HL-60/S4 (cell line): Measurements from ENCODE around the gene MS4A4E.
"Not testable (repeated sequence)": the region's sequence is repeated elsewhere in the genome, so short reads cannot be mapped to it uniquely, and the experiment has no call there.

Experiments used
- in situ Hi-C: fragments of 300-500 bp; cut with MboI; formaldehyde crosslinking; loops from 2 replicates; pipeline ENCODE4 v1.14.3; 2022; ENCODE audit warnings: low sequenced_read_pairs

The MS4A4E gene

GRCh38 chr11:60242740-60243239 lies at the start of gene MS4A4E:
MS4A4E (minus strand) TSS chr11:60243137; CDS start chr11:60230055, 13,082 bp downstream.
- in situ Hi-C loops, result no loop called here

DNA sequence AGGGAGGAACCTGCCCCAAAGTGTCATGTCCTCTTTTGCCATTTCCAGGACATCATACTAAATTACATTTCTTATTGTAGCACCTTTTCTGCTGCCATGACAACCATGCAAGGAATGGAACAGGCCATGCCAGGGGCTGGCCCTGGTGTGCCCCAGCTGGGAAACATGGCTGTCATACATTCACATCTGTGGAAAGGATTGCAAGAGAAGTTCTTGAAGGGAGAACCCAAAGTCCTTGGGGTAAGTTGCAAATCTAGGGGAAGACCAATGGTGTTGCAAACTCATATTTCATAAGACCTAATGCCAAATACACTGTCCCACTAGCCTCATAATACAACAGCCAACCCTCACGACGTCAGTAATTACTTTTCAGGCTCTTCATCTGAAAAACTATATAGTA lies 49.2 kb upstream of the MS4A4E start:
- in situ Hi-C loops, result no loop called here

DNA sequence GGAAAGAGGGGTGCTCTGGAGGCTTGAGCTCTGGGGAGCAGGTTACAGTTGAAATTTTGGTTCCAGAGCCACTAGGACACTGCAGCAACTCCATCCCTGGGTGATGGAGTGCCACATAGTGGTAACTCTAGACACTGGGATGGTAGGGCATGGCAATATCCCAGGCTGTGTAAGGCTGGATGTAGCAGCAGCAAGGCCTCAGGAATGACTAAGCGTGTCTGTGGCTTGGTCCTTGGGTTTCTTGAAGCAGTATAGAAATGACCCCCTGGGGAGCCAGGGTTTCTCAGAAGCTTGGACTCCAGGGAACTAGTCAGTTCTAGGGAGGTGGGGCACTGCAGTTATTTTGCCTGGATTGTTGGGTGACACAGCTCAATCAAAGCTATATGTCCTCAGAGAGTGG lies 45.6 kb upstream of the MS4A4E start:
- in situ Hi-C loops, result no loop called here

- in situ Hi-C loops, result not testable (repeated sequence)
Measured at GRCh38 chr11:60285411-60286126, 42.6 kb upstream of the MS4A4E start.

DNA sequence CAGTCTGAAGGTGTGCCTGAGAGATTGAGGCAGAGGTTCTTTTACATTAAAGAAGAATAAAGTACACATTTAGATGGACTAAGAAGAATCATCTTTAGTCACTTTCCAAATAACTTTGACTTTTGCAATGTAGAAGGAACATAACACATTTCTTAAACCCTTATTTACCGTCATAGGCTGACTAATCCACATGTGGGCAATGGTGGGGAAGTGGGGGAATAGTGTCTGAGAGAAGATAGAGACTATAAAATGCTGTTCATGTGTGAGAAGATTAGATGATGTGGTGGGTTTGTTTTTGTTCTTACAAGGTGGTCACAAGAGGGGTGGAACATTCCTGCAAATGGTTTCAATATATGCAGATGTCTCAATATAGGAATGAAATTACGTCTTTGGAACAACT lies 39.3 kb upstream of the MS4A4E start:
- in situ Hi-C loops, result no loop called here

DNA sequence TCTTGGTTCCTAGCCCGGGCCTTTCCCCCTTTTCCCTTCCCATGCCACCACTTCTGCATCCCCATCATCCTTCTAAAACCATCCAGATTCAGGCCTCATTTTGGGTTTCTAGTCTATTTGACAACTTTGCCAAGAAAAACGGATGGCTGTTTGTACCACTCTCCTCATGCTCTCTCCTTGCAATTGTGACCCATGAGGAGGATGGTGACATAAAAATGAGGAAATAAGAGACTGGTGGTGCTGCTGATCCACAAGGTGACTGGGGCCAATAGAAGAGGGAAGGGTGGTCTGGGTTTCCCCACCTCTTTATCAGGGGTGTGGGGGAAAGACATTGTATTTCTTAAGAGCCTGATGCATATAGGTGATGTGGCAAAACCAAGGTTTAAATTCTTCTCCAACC lies 38.5 kb upstream of the MS4A4E start:
- in situ Hi-C loops, result no loop called here

- in situ Hi-C loops, result no loop called here
Measured at GRCh38 chr11:60280412-60280811, 37.5 kb upstream of the MS4A4E start, which contains the start of gene MS4A4A. MS4A4A (plus strand) TSS chr11:60280666; CDS start chr11:60280676, 10 bp downstream.

- in situ Hi-C loops, result no loop called here
Measured at GRCh38 chr11:60274416-60274815, 31.5 kb upstream of the MS4A4E start.

GRCh38 chr11:60265373-60266214 lies 22.7 kb upstream of the MS4A4E start:
- in situ Hi-C loops, result loop anchor here (10.0 kb wide), 1 partner anchor 369 kb away; no protein-coding TSS in a partner anchor

DNA sequence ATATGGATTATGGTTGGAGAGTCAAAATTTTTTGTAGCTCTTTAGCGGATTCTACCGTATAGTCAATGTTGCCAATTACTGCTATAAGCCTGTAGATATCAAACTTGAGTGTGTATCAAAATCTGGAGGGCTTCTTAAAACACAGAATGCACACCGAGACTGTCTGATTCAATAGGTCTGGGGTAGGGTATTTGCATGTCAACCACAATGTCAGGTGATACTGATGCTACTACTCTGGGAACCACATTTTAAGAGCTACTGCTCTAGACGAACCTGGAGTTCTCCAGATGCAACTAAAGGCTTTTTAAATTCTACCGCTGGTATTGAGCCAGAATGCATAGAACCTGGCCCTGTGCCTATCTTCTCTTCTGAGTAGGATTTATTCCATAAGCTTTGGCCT lies 21.7 kb upstream of the MS4A4E start:
- in situ Hi-C loops, result loop anchor here (10.0 kb wide), 1 partner anchor 370 kb away; no protein-coding TSS in a partner anchor

DNA sequence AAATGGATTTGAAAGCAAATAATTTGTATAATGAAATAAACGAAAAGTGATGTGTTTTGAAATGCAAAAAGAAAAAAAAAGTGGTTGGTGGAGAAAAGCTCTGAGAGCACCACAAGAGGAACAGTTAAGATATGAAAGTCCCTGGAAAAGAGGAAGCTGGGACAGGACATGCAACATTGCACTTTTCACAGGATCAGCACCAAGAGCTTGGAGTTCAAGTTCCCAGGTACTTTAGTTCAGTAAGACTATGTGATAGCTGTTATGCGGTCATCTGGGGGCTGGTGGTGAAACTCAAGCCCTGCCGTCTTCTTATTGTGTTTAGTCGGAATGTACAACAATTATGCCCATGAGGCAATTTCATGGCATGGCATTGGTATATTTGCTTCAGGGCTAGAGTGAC lies 20.5 kb upstream of the MS4A4E start:
- in situ Hi-C loops, result loop anchor here (10.0 kb wide), 1 partner anchor 371 kb away; no protein-coding TSS in a partner anchor

GRCh38 chr11:60261014-60261413 lies 18.1 kb upstream of the MS4A4E start:
- in situ Hi-C loops, result loop anchor here (10.0 kb wide), 1 partner anchor 374 kb away; no protein-coding TSS in a partner anchor

GRCh38 chr11:60257956-60258722 lies 15.2 kb upstream of the MS4A4E start:
- in situ Hi-C loops, result no loop called here

DNA sequence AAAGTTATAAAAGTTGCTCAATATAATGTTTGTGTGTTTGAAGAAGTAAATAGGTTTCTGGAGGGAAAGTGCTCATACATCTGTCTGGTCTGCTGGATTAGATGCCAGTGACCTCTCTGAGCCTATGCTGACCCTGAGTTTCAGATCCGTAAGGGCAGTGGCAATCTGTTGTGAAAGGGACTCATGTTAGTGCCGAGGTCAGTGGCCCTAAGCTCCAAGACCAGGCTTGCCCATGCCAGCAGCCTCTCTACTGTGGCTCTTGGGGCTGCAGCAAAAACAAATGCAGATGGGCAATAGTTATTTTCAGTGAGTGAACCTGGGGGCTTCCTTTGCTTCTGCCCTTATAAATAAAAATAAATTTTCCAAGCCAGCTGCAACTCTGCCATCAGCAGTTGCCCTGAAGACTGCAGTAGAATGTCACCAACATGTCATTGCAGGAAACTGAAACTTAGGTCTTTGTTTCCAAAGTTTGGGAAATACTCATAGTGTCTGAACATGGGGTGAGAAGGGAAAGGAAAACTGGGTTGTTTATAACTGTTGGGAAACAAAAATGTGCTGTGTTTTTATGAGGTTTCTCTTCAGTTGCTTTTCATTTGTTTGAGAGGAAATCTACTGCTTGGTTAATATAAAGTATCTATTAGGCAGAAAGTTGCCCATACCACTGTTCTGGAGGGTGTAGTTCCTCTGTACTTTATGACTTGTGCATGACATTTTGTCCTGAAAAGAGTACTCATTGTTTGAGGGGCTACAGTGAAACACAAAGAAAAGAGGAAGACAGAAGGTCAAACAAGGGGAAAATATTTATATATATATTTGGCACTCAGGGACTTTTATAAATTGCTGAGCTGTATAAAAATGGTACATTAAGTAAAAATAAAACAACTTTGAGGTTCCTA lies 9.5 kb upstream of the MS4A4E start:
- in situ Hi-C loops, result no loop called here

- in situ Hi-C loops, result no loop called here
Measured at GRCh38 chr11:60251485-60252212, 8.7 kb upstream of the MS4A4E start.

- in situ Hi-C loops, result no loop called here
Measured at GRCh38 chr11:60241786-60242185, 1.2 kb downstream of the MS4A4E start.

GRCh38 chr11:60240662-60241061 lies 2.3 kb downstream of the MS4A4E start:
- in situ Hi-C loops, result no loop called here

- in situ Hi-C loops, result no loop called here
Measured at GRCh38 chr11:60235321-60235720, 7.6 kb downstream of the MS4A4E start.

- in situ Hi-C loops, result no loop called here
Measured at GRCh38 chr11:60230681-60231080, 12.3 kb downstream of the MS4A4E start.
